Limb (tissue), 2 donors: ENCODE data around the gene TBX1.
A peak's percentile ranks its signal among the peaks of the same experiment; 100 is the strongest.

Experiments
- DNase-seq, 2 donors: peaks; one replicate each; pipeline ENCODE4 v3.0.0-alpha.2; 2016; ENCODE audit errors: extremely low spot score in 2 of 2

The TBX1 gene

DNA sequence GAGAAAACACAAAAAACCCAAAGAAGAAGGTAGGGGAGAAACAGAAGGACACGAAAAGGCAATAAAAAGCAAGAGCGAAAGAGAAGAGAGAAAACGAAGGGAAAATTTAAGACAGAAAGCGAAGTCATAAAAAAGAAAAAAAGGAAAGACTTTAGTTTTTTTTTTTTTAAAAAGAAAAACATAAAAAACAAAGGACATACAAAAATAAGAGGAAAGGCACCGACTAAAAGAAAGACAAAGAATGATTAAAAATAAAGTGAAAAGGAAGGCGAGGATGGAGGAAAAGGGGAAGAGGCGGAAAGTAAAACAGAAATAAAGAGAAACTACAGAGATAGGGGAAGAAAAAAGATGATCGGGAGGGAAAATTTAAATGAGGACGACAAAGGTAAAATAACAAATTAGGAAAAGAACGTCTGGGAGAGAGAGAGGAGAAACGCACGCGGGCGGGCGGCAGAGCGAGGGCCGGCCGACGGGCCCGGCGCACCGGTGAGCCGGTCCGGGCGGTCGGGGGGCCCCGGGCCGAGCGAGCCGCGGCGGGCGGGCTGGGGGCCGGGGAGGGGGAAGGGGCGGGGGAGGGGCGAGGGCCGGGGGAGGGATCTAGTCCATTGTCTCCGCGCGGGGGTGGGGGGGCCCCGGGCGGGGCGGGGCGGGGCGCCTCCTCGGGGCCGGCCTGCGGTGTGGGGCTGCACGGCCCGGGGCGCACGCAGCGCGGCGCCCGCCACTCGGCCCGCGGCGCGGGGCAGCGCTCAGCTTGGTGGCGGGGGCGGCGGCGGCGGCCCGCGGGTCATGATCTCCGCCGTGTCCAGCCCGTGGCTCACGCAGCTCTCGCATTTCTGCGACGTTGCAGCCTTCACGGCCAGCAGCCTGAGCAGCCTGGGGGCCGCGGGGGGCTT lies at the start of gene TBX1:
Gene TBX1 (plus strand): TSS at position 721 of the 893 bp plus-strand sequence. CDS start 66 bp downstream, at position 787.
- no peak for DNase-seq

DNA sequence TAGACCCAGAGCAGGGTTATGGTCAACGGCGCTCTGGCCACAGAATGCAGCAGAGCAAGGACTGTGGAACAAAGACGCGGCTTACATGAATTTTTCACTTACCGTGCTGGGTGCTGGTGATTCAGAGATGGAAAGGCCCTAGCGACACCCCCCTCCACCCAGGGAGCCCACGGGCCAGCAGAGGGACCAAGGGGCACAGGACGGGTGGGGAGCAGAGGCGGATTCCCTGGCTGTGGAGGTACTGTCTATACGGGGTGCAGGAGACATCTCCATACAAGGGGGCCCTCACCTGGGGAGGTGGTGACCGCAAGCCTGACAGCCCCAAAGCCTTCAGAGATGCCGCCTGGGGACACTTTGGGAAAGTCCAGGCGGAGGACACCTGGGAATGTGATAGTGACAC lies 47.3 kb upstream of the TBX1 start:
- DNase-seq: no peak

- no peak for DNase-seq
Observed at GRCh38 chr22:19713650-19714311, 46.8 kb upstream of the TBX1 start.

DNA sequence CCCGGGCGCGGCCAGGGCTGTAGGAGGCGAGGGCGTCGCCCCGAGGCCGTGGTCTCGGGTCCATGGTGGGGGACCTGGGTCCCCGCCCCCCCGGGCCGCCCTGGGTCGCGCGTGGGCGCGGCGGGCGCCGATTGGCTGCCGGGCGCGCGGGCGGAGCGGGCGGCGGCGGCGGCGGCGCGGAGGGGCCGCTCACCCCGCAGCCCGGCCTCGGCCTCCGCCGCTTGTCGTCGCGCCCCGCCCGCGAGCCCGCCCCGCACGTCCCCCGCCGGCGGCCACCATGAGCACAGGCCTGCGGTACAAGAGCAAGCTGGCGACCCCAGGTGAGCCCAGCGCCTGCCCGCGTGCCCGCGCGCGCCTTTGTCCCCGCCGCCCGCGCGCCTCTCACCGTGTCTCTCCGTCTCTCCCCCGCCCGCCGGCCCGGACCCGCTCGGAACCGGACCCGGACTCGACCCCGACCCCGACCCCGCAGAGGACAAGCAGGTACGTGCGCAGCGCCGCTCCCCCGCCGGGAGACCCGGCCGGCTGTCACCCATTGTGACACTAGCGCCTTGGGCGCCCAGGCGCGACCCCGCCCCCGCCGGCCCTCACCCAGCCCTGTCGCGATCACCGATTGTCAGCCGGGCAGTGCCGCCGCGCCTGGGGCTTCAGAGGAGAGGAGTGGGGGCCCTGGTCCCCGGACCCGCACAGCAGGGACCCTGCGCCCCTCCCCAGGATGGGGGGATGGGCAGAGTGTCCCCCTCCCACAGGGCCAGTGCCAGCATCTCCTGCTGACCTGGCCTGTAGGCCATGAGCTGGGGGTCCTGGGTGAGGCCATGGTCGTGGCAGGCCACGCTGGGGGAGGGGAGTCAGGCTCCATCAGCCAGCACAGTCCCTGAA lies 46.0 kb upstream of the TBX1 start, which contains the start of gene SEPTIN5:
Gene SEPTIN5 (plus strand): TSS at position 192 of the 876 bp plus-strand sequence. CDS start 86 bp downstream, at position 278.
- peak in 1 of 2 donors; percentile 69 for DNase-seq

- no peak for DNase-seq
Observed at GRCh38 chr22:19715188-19715930, 45.2 kb upstream of the TBX1 start.

GRCh38 chr22:19716041-19716828 lies 44.3 kb upstream of the TBX1 start:
- DNase-seq: no peak

DNA sequence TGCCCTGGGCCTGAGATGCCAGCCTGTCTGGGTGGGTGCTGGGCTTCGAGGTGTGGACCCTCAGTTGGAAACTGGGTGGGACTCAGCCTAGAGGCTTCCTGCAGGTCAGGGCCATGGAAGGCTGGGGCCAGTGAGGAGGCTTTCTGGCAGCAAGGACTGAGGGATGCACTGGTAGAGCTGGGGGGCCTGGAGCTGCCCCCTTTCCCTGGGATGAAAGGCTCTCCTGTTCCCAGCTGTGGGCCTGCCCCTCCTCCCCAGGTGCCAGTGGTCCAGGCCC lies 43.8 kb upstream of the TBX1 start:
- no peak for DNase-seq

- no peak for DNase-seq
Observed at GRCh38 chr22:19717181-19717580, 43.4 kb upstream of the TBX1 start.

DNA sequence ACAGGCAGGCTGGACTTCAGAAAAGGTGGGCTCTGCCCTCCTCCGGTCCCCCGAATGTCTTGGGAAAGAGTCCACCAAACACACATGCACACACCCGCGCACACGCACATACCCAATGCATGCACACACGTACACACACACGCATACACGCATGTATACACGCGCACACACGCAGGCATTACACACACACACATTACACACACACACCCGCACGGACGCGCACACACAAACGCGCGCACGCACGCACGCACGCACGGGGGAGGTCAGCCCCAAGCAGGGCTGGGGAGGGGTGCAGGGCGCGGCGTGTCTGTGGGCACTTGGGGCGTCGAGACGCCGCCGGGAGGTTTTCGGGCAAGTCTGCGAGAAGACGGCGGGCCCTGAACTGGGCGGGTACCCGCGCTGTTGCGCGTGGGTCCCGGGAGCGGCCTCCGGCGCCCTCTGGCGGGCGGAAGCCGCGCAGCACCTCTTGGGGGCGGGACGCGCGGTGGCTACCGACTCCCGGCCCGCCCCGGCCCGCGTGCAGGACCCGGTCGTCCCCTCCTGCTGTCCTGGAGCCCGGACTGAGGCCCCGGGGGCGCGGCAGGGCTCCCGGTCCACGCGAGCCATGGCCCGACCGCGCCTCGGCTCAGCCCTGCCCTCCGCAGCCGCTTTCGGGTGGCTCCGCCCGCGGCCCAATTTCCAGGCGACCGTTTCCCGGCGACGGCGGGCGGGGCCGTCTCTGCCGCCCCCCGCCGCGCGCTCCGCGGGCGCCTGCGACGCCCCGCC lies 42.7 kb upstream of the TBX1 start:
- peak; percentile 81 to 90 for DNase-seq

DNA sequence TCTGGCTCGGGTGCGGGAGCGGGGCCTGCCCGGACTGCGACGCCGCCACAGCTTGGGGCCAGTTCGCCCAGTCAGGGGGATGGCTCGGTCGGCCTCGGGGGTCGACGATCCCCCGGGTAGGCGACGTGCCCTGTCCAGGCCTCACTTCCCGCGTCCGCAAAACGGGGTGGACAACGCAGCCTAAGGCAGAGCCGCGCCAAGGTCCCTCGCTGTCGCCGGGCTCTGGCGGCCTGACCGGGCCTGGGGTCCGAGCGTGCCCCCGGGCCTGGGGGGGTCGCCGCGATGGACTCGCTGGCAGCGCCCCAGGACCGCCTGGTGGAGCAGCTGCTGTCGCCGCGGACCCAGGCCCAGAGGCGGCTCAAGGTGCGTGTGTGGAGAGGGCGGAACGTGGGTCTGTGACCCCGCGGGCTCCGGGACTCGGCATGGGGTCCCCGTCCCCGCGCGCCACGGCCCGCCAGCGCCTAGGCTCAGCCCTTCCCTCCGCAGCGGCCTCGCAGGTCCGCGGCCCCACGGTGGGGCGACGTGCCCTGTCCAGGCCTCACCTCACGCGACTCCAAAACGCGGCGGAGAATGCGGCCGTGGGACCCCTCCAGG lies 42.0 kb upstream of the TBX1 start:
- no peak for DNase-seq

DNA sequence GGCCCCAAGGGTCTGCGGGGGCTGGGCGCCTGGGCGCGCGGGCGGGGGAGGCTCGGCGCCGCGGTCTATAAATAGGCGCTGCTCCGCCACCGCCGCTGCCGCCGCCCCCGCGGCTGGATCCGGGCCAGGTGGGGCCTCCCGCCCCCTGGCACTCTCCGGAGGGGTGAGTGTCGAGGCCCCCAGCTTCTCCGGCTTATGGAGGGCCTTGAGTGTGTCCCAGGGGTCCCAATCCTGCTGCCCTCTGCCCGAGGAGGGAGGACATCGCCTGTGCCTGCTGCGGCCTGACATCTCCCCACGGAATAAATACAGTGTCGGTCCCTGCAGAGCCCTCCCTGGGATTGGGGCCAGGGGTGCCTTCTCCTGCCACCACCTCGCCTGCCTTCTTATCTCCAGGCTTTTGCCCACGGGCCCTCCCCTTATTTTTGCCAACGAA lies 41.5 kb upstream of the TBX1 start:
- DNase-seq: peak in 1 of 2 donors; percentile 76

- no peak for DNase-seq
Observed at GRCh38 chr22:19719488-19720021, 41.0 kb upstream of the TBX1 start.

DNA sequence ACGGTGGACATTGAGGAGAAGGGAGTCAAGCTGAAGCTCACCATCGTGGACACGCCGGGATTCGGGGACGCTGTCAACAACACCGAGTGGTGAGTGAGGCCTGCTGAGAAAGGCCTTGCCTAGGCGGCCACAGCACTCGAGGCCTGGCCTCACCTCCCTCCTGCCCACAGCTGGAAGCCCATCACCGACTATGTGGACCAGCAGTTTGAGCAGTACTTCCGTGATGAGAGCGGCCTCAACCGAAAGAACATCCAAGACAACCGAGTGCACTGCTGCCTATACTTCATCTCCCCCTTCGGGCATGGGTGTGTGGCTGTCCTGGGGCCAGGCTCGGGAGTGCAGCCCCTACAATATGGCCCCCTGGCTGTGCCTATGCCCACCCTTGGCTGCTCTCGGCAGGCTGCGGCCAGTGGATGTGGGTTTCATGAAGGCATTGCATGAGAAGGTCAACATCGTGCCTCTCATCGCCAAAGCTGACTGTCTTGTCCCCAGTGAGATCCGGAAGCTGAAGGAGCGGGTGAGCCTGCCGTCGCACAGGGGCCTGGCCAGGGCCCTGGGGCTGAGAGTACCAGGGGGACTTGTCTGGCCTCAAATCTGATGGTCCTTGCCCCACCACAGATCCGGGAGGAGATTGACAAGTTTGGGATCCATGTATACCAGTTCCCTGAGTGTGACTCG lies 40.3 kb upstream of the TBX1 start:
- DNase-seq: no peak

- no peak for DNase-seq
Observed at GRCh38 chr22:19720999-19721329, 39.6 kb upstream of the TBX1 start.

DNA sequence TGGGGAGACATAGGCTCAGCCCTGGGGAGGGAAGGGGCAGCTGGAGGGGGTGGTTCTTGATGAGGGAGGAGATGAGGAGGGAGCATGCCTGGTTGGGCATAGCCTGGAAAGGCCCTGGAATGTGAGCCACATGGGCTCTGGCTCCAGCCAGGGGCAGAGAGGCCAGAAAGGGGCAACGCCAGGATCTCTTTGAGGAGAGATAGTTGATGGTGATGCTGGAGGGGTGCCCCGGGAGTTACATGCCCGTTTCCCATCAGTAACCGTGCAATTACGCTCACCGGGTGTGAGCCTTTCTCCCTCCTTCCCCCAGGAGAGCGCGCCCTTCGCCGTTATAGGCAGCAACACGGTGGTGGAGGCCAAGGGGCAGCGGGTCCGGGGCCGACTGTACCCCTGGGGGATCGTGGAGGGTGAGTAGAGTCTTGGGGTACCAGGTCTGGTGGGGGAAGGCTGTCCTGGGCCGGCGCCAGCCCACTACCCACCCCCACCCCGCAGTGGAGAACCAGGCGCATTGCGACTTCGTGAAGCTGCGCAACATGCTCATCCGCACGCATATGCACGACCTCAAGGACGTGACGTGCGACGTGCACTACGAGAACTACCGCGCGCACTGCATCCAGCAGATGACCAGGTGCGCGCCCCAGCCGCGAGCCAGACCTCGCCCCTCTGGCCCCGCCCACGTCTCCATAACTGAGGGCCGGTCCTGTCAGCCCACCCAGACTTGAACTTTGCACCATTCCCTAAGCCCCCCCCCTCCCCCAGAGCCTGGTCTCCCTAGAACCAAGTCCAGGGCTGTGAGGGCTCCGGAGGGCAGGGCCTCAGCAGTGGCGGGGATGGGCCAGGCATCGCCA lies 39.0 kb upstream of the TBX1 start:
- no peak for DNase-seq

DNA sequence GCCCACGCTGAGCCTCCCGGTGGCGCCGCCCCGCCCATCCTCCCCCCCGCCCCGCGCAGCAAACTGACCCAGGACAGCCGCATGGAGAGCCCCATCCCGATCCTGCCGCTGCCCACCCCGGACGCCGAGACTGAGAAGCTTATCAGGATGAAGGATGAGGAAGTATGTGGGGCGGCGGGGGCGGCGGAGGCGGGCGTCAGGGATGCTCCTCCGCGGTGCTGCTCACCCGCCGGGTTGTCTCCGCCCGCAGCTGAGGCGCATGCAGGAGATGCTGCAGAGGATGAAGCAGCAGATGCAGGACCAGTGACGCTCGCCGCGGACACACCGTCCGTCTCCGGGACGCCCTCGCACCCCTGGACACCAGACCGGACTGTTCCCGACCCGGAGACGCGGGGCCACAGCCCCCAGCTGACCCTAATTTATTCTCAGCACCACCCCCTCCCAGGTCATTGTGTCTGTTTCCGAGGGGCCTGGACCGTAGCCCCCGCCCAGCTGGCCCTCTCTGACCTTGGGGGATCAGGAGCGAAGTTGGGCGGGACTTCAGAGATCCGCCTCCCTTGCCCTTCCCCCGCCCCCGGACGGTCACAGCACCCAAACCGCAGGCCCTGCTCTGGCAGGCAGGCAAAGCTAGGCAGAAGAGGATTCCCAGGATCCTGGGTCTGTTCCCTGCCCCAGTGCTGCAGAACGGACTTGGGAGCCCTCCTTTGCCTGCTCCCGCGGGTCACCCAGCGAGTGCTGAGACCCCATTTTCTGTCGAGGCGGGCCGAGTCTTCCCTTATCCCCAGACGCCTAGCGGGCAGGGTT lies 38.2 kb upstream of the TBX1 start:
- no peak for DNase-seq

GRCh38 chr22:19722982-19723231 lies 37.7 kb upstream of the TBX1 start:
- DNase-seq: no peak
